Suppressor macrophage (primary cell): ENCODE data around the gene CDH26.
A peak's percentile ranks its signal among the peaks of the same experiment; 100 is the strongest.

Source experiments
- DNase-seq, 4 experiments: peaks; one replicate each; pipeline ENCODE4 v3.0.0-alpha.2; 2020 to 2022

CDH26 gene

GRCh38 chr20:60046860-60047259, 88.6 kb downstream of the CDH26 start:
- DNase-seq, result no peak

- DNase-seq, result no peak
These were observed 90.7 kb downstream of the CDH26 start for GRCh38 chr20:60048634-60049521.

- no peak for DNase-seq
These were observed 91.4 kb downstream of the CDH26 start for GRCh38 chr20:60049601-60050000.

- no peak for DNase-seq
These were observed 92.1 kb downstream of the CDH26 start for GRCh38 chr20:60050193-60050947.

GRCh38 chr20:60051911-60052310, 93.7 kb downstream of the CDH26 start:
- no peak for DNase-seq

GRCh38 chr20:60052322-60052721, 94.1 kb downstream of the CDH26 start:
- peak in 1 of 4 experiments; percentile 16 for DNase-seq

- DNase-seq, result no peak
These were observed 95.0 kb downstream of the CDH26 start for GRCh38 chr20:60053125-60053817.

- no peak for DNase-seq
These were observed 95.6 kb downstream of the CDH26 start for GRCh38 chr20:60053818-60054190.

- DNase-seq, result peak; percentile 20 to 52 (median 46)
These were observed 96.8 kb downstream of the CDH26 start for GRCh38 chr20:60054716-60055634.

- peak; percentile 81 to 90 (median 88) for DNase-seq
These were observed 97.5 kb downstream of the CDH26 start for GRCh38 chr20:60055740-60056139.

- DNase-seq, result peak in 2 of 4 experiments; percentile 20 to 33
These were observed 98.3 kb downstream of the CDH26 start for GRCh38 chr20:60056407-60057122.

- peak; percentile 80 to 88 (median 82) for DNase-seq
These were observed 99.1 kb downstream of the CDH26 start for GRCh38 chr20:60057123-60057865.

- peak; percentile 73 to 82 (median 80) for DNase-seq
These were observed 99.9 kb downstream of the CDH26 start for GRCh38 chr20:60057866-60058807.

GRCh38 chr20:60058879-60059278, 100.7 kb downstream of the CDH26 start:
- DNase-seq, result no peak

GRCh38 chr20:60060006-60060557, 101.9 kb downstream of the CDH26 start:
- no peak for DNase-seq

- peak in 3 of 4 experiments; percentile 30 to 38 (median 38) for DNase-seq
These were observed 102.4 kb downstream of the CDH26 start for GRCh38 chr20:60060593-60060992.

- no peak for DNase-seq
These were observed 104.3 kb downstream of the CDH26 start for GRCh38 chr20:60062431-60063047.

- no peak for DNase-seq
These were observed 104.8 kb downstream of the CDH26 start for GRCh38 chr20:60063048-60063451.
